MCF 10A (cell line): ENCODE results near the gene DUSP8. TPM values are rescaled to one million over a fixed set of nuclear protein-coding genes. Genes with fewer than 3 reads are reported as not detected.

Experiments
- BruUV-seq: library from RNA; stranded (reverse); fragments of 400-500 nt; replicated peaks from 2 replicates; lab custom pipeline; 2021; lab: Mats Ljungman, UMichigan
- CTCF ChIA-PET: fragments of 300-600 bp; sonication (Branson Sonifier 250); formaldehyde crosslinking; extraction: SDS; loops from one replicate; lab custom pipeline; 2021; ENCODE audit warnings: antibody characterized with exemption, inconsistent platforms; lab: Yijun Ruan, JAX
- POLR2A ChIA-PET: fragments of 300-600, 350-650 bp; sonication (Branson Sonifier 250); formaldehyde crosslinking; extraction: SDS; loops from one replicate; lab custom pipeline; 2020; ENCODE audit warnings: antibody characterized with exemption, inconsistent platforms; lab: Yijun Ruan, JAX
- DNase-seq: peaks from one replicate; pipeline ENCODE4 v3.0.0-alpha.2; 2018; ENCODE audit not compliant: unreplicated experiment
- H3K27ac Mint-ChIP-seq: one replicate; pipeline ENCODE4 v1.8.0; 2022; ENCODE audit warnings: mild to moderate bottlenecking, low read depth, mixed read lengths; ENCODE audit not compliant: unreplicated experiment
- H3K27me3 Mint-ChIP-seq: one replicate; pipeline ENCODE4 v1.8.0; 2022; ENCODE audit warnings: mixed read lengths; ENCODE audit not compliant: insufficient read depth, unreplicated experiment
- H3K36me3 Mint-ChIP-seq: one replicate; pipeline ENCODE4 v1.8.0; 2022; ENCODE audit warnings: mild to moderate bottlenecking, moderate library complexity, mixed read lengths; ENCODE audit not compliant: insufficient read depth, unreplicated experiment
- H3K4me1 Mint-ChIP-seq: one replicate; pipeline ENCODE4 v1.8.0; 2022; ENCODE audit warnings: mixed read lengths; ENCODE audit not compliant: insufficient read depth, unreplicated experiment
- H3K4me3 Mint-ChIP-seq: one replicate; pipeline ENCODE4 v1.8.0; 2022; ENCODE audit warnings: mild to moderate bottlenecking, moderate library complexity, mixed read lengths; ENCODE audit not compliant: unreplicated experiment
- H3K9me3 Mint-ChIP-seq: one replicate; pipeline ENCODE4 v1.8.0; 2022; ENCODE audit warnings: mixed read lengths; ENCODE audit not compliant: unreplicated experiment
- intact Hi-C: fragments of 100-400 bp; cut with micrococcal nuclease; formaldehyde crosslinking; loops from 2 replicates; pipeline ENCODE4 v1.14.1; 2022
- total RNA-seq: library from RNA; stranded (reverse); gene quantifications from 2 replicates; pipeline ENCODE4 v1.2.3, GENCODE V29; 2022
- TF ChIP-seq, protein P1 (sequence below): fragments of 200-600 bp; IDR thresholded peaks from one replicate; pipeline ENCODE4 v1.8.0; 2022; ENCODE audit warnings: antibody characterized with exemption, mild to moderate bottlenecking; ENCODE audit not compliant: unreplicated experiment

The DUSP8 gene
- total RNA-seq, 1 experiment from 2014 or later = 17.6 TPM

GRCh38 chr11:1532606-1533341 lies 39.3 kb downstream of the DUSP8 start:
- peak overlapping the region; percentile 46 for H3K27ac Mint-ChIP-seq
- peaks cover 13% of the 10 kb centered on the region for H3K36me3 Mint-ChIP-seq
- H3K4me3 Mint-ChIP-seq = peak overlapping the region; percentile 10
- ChIA-PET CTCF (interaction anchor here (0.6 to 2.5 kb wide), 9 partner anchors 11 to 331 kb away, joined by 3 to 21 read pairs (median 4); no protein-coding TSS in a partner anchor), POLR2A (interaction anchor here (0.7 to 1.8 kb wide), 10 partner anchors 9 to 302 kb away, joined by 3 to 10 read pairs (median 3); partner anchors contain the start of gene TOLLIP)
- BruUV-seq = no TSS peak
- H3K4me1 Mint-ChIP-seq = peaks cover 36% of the 10 kb centered on the region
- DNase-seq = no peak
- H3K27me3 Mint-ChIP-seq = no peaks in the 10 kb centered on the region
- H3K9me3 Mint-ChIP-seq = no peaks in the 10 kb centered on the region
- intact Hi-C loops = loop anchor here (10.0 kb wide), 1 partner anchor 228 kb away; the partner anchor contains the start of gene TOLLIP
- TF ChIP-seq, protein P1, sequence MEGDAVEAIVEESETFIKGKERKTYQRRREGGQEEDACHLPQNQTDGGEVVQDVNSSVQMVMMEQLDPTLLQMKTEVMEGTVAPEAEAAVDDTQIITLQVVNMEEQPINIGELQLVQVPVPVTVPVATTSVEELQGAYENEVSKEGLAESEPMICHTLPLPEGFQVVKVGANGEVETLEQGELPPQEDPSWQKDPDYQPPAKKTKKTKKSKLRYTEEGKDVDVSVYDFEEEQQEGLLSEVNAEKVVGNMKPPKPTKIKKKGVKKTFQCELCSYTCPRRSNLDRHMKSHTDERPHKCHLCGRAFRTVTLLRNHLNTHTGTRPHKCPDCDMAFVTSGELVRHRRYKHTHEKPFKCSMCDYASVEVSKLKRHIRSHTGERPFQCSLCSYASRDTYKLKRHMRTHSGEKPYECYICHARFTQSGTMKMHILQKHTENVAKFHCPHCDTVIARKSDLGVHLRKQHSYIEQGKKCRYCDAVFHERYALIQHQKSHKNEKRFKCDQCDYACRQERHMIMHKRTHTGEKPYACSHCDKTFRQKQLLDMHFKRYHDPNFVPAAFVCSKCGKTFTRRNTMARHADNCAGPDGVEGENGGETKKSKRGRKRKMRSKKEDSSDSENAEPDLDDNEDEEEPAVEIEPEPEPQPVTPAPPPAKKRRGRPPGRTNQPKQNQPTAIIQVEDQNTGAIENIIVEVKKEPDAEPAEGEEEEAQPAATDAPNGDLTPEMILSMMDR = no peak

DNA sequence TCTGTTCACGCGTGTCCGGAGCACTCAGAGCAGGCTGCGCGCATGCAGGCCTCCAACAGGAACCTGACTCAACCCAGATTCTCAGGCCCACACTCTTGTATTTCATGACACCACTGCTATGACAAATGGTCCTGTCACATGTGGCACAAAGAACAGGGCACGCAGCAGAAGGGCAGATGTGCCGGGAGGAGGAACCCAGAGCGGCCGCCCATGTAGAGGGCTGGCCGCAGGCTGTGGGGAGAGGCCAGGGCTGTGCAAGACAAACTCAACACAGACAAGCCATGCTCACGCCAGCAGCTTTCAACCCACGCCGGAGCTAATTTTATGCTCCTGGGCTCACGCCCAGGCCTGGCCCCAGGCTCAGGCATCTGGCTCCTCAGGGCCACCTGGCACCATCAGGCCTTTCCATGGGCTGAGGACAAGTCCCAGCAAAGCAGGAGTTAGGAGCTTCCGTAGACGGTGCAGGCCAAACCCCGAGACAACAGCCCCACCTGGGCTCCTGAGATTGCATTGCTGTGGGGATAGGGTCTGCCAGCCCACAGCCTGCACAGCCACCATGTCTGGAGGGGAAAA lies 40.0 kb downstream of the DUSP8 start:
- H3K4me3 Mint-ChIP-seq = peak overlapping the region; percentile 23
- peak overlapping the region; percentile 82 for H3K27ac Mint-ChIP-seq
- CTCF ChIA-PET = interaction anchor here (0.5 to 2.5 kb wide), 15 partner anchors 10 to 1329 kb away, joined by 3 to 21 read pairs (median 3); partner anchors contain the start of gene MUC2
- DNase-seq = peak; percentile 45
- POLR2A ChIA-PET = interaction anchor here (0.6 to 1.8 kb wide), 12 partner anchors 9 to 302 kb away, joined by 3 to 10 read pairs (median 3); partner anchors contain the start of gene TOLLIP
- peaks cover 36% of the 10 kb centered on the region for H3K4me1 Mint-ChIP-seq
- no TSS peak for BruUV-seq
- H3K36me3 Mint-ChIP-seq = peaks cover 13% of the 10 kb centered on the region
- TF ChIP-seq, protein P1 = no peak
- intact Hi-C loops = loop anchor here (10.0 kb wide), 1 partner anchor 227 kb away; the partner anchor contains the start of gene TOLLIP
- H3K27me3 Mint-ChIP-seq = no peaks in the 10 kb centered on the region
- no peaks in the 10 kb centered on the region for H3K9me3 Mint-ChIP-seq

DNA sequence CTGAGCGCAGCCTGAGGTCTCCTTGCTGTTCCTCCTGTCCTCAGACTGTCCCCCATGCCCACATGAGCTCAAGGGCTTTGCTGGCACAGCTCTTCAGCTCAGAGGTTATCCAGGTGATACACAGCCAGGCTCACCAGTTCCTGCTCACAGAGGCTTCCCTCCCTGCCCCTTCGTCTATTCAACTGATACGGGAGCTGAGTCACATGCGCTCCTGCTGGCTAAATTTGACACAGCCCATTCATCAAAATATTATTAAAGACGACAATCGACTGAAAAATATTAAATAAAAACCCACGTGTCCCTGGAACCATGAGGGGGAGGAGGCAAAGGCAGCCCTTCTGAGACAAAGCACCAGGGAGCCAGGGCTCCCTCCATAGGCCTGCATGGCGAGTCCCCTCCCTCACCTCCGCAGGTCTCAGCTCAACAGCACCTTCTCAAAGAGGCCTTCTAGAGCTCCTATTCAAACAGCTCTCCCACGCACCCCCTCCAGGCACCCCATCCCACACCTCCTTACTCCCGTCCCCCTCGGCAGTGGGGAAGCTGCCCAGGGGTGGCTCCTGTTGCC lies 40.5 kb downstream of the DUSP8 start:
- no peaks in the 10 kb centered on the region for H3K9me3 Mint-ChIP-seq
- H3K36me3 Mint-ChIP-seq = peaks cover 13% of the 10 kb centered on the region
- peaks cover 36% of the 10 kb centered on the region for H3K4me1 Mint-ChIP-seq
- peak overlapping the region; percentile 23 for H3K4me3 Mint-ChIP-seq
- intact Hi-C loops = loop anchor here (10.0 kb wide), 1 partner anchor 227 kb away; the partner anchor contains the start of gene TOLLIP
- H3K27ac Mint-ChIP-seq = peak overlapping the region; percentile 82
- TF ChIP-seq, protein P1 = no peak
- CTCF ChIA-PET = interaction anchor here (0.5 to 2.5 kb wide), 13 partner anchors 16 to 1329 kb away, joined by 3 to 21 read pairs (median 3); partner anchors contain the start of gene MUC2
- BruUV-seq = no TSS peak
- H3K27me3 Mint-ChIP-seq = no peaks in the 10 kb centered on the region
- DNase-seq = no peak
- POLR2A ChIA-PET = interaction anchor here (0.6 to 1.8 kb wide), 6 partner anchors 8 to 295 kb away, joined by 3 to 10 read pairs (median 4); partner anchors contain the start of gene TOLLIP
